ENCODE data around the gene ATRIP.

The ATRIP gene

DNA sequence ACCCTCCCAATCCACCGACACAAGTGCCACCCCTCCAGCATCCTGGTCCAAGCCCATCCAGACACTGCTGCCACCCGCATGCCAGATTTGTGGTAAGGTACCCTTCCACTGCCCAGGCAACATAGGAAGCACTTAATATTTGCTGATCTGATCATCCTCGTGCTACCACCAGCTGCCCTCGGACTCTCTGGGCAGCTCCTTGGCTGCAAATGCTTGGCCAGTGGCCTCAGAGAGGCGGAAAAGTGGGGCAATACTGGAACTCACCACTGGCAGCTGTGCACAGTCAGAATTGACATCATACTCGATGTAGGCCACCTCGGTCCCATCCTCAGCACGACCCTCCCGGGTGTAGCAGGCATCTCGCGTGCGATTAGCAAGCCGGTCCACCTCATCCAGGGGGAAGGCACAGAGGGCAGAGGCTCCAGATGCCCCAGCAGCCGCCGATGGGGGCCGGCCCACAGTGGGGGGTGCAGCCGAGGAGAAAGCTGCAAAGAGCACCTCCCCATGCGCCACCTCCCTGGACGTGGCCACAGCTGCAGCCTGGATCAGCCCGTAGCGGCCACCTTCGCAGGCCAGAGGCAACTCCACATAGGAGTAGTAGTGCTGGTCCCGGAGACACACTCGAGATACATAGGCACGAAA lies 23.2 kb upstream of the ATRIP start:
- DNase-seq (ENCODE audit: low read depth in 4 of 4, low spot score in 1 of 4) = no peak

DNA sequence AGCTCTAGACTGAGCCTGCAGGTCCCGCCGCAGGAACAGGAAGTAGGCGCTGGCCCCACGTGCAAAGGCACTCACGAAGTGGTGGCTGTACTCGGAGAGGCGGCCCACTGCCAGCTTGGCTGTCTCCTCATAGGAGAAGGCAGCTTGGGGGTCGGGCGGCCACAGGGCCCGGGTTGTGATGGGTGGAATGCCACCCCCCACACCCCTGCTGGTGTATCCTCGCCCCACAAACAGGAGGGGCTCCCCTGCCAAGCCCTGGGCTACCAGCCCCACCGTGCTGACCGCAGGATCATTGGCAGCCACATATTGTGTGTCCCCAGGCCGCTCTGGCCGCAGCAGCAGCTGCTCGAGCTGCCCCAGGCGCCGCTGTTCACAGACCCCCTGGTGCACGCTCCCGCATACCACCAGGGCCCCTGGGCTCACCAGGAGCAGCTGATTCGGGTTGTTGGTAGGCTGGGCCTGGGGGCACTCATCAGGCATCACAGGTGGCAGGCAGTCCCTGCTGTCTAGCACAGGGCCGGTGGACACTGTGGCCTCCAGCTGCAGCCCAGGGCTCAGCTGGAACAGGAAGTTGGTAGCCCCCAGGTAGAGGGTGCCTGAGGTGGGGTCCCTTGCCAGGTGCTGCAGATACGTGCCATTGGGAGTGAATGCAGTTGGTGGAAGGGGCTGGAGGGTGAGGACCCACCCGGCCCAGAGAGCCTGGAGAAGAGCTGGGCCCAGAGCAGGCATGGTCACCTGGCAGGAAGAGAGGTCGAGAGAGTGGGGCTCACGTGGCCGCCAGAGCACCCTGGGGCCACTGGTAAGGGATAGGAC lies 22.4 kb upstream of the ATRIP start:
- DNase-seq (ENCODE audit: low read depth in 4 of 4, low spot score in 1 of 4) = no peak

DNA sequence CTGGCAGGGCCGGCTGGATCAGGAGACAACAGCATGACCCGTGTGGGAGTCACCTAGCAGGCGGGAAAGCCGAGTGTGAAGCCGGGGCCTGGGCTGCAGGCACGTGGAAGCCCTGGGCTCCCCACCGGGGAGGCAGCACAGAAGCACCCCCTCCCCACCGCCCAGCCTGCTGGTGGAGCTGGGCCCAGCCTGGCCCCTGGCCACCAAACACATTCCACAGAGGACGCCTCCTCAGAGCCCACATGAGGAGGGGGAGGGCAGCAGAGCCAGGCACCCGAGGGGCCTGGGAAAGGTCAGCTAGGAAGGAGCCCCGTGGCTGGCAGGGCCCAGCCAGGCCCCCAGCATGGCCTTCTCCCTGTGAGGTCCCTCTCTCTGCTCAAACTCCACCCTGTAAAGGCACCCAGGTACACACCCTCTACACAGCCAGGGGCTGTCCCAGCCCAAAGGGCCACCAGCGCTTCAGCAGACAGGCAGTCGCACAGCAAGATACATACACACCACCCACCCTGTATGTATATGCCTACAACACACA lies 21.2 kb upstream of the ATRIP start:
- DNase-seq (ENCODE audit: low read depth in 4 of 4, low spot score in 1 of 4) = no peak

DNA sequence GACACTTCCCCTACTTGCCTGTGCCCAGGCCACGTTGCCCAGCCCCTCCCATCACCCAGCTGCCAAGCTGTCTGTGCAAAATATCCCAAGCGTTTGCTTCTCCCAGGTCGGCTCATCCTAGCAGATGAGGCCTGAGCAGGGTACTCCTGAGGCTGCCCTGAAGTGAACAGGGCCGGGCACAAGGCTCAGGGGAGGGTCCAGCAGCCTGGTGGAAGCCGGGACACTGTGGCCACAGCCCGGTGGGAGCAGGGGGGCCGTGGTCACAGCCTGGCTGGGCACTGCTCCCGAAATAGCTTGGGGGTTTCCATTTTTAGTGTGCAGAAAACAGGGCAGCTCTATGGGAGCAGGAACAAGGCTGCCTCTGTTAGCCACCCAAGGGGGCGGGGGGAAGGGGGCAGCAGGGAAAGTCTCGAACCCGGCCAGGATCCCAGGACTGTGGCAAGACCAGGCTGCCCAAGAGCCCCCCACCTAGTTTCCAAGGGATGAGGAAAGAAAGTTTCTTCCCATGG lies 20.1 kb upstream of the ATRIP start:
- DNase-seq (ENCODE audit: low read depth in 4 of 4, low spot score in 1 of 4) = no peak

DNA sequence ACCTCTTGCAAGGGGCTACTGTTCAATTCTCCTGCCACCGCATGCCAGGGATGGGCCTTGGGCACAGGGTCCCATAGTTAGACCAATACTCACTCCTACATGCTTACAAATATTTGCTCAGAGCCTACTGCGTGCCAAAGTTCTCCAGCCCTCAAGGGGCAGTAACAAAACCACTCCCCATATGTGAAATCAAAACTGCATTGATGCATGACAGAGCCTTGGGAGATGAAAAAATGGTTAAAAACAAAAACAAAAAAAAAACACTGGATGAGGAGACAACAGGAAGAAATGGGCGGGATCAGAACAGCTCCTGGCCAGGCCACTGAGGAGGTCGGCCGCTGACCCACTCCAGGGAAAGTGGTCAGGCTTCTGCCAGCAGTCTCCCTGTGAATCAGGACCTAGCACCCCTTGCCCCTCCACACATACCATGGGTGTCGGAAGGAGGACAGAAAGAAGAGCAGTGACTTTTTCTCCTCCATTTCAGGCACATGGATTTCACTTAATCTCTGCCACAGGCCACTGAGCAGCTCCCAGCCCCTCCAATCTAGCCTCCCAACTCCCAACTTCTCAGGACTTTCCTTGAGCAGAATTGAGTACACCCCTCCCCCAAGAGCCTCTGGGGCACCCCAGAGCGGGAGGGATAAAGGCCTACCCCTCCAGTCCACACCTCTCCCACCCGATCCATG lies 19.4 kb upstream of the ATRIP start:
- DNase-seq (ENCODE audit: low read depth in 4 of 4, low spot score in 1 of 4) = no peak

DNA sequence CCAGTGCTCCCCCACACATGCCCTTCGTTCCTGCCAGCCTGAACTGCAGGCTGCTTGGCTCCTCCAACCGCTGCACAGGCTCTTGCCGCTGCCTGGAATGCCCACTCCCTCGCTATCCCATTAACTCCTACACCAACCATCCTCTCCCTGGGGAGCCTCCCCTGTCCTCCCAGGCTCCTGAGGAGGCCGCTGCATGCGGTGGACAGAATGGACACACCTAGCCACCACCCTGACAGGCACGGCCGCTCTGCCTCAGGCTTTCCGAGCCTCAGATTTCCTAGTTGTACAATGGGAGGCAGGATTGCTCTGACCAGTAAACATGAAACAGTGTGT lies 18.9 kb upstream of the ATRIP start:
- no peak for DNase-seq (ENCODE audit: low read depth in 4 of 4, low spot score in 1 of 4)

DNA sequence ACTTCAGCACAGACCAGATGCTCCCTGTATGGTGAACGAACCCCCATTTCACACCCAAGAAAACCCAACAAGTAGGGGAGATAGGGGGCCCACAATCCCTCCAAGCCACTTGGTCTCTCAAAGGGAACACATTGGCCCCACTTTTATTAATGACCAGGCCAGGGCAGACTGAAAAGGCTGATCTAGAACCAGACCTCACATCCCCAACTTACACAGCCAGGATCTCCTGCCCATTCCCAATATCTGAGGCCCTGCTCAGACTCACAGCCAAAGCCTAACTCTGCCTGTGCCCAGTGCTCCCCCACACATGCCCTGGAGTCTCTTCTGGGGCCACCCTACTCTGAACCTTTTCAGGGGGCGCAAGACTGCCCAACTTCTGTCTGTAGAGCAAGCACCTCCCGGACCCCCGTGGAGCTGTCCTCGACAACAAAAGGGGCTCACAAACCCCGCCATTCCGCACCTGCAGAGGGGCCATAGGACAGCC lies 18.4 kb upstream of the ATRIP start:
- no peak for DNase-seq (ENCODE audit: low read depth in 4 of 4, low spot score in 1 of 4)

DNA sequence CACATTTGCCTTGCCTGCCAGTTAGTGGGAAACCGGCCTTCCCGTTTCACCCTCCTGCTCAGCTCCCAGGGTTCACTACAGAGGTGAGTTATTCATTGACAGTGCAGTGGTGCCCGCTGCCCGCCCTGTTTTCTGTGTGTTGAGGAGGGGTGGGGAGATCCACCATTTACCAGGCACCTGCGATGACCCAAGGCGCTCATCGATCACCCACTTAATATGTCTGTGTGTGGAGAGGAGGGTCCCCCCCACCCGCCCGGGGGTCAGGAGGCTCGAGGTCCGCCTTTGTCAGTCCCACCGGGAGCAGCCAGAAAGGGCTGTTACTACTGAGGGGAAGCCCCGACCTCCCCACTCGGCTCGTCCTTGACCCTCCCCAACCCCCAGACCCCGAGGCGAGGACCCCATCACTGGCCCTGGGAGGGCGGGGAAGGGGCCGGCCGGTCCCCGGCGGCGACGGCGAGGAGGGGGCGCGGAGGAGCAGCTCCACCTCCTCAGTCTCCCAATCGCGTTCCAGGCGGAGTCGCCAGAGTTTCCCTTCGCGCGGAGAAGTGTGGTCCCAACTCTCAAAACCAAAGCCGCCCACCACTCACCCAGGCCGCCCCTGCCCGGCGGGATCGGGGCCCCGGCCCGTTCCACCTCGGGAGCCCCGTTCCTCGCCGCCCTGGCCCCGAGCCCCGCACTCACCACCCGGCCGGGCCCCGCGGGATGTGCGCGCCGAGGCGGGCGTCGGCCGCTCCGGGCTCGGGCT lies 17.8 kb upstream of the ATRIP start:
- no peak for DNase-seq (ENCODE audit: low read depth in 4 of 4, low spot score in 1 of 4)

DNA sequence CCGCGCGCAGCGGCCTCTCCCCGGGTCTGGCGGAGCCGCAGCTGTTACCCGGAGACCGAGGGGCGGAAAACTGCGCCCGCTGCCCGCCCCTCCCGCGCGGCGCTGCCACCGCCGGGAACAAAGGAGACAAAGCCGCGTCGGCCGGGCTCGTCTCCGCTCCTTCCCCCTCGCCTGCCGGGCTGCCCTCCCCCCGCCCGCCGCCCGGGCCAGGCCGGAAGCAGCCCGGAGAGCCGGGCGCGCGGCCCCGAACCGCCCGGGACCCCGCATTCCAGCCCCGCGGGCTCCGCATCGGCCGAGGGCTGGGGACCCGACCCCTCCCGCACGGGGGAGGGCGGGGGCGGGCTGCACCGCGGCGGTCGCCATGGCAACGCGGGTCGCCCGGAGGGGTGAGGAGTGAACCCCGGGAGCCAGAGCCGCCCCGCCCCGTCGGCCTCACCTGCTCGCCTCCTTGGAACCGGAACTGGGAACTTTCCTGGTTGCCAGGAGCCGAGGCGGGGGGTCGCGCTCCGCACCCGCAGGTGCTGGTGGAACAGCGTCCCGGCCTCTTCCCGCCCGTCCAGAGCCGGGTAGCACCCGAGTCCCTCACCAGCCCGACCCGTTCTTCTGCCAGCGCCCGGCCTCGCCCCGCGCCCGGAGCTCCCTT lies 17.1 kb upstream of the ATRIP start:
- DNase-seq (ENCODE audit: low read depth in 4 of 4, low spot score in 1 of 4) = peak in 2 of 4 experiments; percentile 33 to 51

DNA sequence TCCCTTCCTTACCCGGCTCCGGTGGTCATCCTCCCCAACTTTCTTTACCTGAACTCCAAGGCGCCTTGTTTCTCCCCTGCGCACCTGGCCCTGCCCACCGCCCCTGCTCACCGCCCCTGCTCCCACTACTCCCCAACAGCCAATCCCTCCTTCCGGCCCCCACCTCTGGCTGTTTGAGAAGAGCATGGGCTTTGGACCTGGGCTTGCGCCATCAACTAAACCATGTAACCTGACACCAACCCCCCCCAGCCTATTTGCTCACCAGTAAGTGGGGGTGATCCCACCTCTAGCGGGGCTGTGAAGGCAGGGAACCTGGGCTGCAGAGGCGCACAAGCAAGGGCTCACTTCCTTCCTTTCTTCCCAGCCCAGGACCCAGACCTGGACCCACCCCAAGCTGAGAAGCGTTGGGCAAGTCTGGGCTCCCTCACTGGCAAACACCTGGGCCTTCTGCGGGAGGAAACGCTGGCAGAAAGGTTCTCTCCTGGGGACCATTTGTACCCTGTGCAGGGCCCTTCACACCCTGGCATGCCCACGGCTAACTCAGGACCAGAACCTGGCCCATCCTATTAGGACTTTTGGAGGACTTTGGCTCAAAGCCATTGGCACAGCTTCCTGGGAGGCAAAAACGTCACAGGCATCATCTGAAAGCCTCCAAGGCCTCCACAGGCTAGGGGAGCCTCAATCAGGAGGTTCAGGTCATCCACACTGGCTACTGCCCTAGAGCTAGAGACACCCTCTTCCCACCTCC lies 16.4 kb upstream of the ATRIP start, which contains the start of gene PLXNB1:
Gene PLXNB1, minus strand, starts transcription at position 127 of the 748 bp plus-strand sequence. CDS start 5,475 bp downstream, outside the sequence.
- no peak for DNase-seq (ENCODE audit: low read depth in 4 of 4, low spot score in 1 of 4)

DNA sequence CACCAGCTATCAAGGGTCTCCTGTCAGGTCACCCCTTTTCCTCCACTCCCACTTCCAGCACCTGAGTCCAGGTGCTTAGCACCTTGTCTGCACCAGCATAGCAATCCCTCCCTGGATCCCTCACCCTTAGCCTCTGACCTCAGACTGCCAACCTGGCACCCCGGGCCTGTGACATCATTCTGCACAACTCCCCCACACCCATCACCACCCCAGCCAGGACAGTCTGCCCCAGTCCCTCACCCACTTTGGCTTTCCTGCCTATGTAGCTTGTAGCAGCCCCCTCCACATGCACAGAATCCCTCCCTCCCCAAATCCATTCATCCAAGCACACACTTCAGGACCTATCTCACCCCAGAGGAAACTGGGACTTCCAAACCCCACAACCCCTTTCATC lies 15.8 kb upstream of the ATRIP start:
- no peak for DNase-seq (ENCODE audit: low read depth in 4 of 4, low spot score in 1 of 4)

DNA sequence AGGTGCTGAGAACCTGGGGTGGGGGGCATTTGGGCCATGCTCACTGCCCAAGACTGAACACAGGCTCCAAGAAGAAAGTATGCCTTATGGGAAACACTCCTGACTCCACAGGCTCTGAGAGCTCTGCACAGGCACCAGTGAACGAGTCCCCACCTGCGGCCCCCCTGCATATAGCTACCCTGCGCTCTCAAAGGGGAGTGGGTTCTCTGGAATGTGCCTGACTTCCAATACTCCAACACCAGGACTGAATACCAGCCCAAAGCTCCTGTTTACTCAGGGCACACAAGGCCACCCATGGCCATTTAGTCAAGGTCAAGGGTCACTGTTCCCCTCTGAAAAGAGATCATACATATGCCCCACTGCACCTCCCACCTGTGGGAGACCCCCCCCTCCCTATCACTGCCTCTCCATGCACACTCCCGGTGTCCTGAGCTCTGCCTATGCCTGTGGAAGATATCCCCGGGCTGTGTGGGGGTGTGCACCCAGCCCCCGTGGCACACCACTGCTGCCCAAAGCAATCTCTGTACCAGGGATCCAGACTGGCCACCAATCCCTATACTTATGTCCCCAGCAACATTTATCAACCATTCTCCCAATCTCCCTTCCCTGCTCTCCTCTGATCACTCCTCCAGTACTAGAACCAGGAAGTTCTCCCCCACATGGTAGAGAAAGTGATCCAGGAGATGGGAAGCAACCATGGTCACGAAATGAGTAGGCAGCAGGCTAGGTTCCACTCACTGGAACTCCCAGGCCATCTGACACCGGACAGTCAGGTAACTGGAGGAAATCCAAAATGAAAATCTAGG lies 15.1 kb upstream of the ATRIP start:
- DNase-seq (ENCODE audit: low read depth in 4 of 4, low spot score in 1 of 4) = no peak

DNA sequence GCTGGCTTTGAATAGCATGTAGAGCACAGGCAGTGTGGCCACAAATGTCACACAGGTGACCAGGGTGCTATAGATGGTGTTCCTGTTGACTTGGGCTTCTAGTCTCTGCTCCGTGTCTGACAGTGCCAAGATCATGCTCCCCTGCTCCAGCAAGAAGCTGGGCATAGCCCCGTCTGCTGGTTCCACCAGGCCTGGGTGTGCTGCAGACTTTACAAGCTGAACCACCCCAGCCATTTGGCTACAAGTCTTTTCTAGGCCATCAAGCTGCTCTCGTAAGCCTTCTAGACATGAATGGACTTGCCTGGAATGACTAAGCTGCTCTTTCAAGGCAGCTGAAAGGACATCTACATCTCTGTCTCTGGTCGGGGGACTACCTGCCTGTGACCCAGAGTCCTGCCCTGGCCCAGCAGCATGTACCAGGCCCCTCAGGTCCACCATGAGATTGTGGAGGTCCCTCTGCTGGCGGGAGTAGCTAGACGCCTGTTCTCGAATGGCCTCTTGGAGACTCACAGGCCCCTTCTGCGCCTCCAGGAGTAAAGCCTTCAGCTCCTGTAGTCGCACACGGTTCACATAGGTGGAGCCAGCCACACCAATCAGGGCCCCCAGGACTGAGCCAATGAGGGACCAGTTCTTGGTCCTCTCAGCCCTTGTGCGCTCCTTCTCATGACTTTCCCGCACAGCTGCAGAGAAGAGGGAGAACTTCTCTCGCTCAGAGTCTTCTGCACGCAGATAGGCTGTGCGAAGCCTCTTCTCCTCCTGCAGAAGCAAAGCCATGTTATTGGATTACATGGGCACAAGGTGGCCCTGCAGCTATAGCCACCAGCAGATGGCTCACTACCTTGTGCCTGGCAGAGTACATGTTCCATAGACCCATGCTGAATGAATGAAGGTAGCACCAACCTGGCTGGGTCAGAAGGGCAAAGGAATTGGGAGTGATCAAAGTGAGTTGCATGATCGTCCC lies 13.8 kb upstream of the ATRIP start:
- DNase-seq (ENCODE audit: low read depth in 4 of 4, low spot score in 1 of 4) = no peak

DNA sequence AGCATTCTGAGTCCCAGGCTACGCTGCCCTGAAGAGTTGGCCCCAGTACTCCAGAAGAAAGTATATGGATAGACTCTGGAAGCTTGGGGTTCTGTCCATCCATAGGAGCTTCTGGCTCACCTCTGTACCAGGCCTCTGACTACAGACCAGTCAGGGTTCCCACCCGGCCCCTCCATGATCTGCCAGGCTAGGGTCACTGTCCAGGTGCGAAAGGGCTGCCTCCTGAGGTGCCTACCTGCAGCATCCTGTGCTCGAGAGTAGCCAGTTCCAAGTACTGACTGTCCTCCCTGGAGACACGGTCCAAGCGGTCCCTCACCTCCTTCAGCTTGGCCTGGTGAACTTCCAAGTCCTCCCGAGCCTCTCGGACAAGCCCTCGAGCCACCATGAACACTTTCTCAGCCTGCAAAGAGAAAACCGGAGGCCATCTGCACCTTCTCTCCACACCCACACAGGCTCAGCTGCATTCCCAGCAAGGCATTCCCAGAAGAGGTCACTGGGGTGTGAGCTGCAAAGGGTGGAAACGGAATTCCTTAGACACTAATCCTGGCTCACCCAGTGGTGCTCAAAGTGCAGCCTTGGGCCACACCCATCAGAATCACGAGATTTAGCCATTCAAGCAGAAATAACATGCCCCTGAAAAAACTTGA lies 12.9 kb upstream of the ATRIP start:
- DNase-seq (ENCODE audit: low read depth in 4 of 4, low spot score in 1 of 4) = no peak

DNA sequence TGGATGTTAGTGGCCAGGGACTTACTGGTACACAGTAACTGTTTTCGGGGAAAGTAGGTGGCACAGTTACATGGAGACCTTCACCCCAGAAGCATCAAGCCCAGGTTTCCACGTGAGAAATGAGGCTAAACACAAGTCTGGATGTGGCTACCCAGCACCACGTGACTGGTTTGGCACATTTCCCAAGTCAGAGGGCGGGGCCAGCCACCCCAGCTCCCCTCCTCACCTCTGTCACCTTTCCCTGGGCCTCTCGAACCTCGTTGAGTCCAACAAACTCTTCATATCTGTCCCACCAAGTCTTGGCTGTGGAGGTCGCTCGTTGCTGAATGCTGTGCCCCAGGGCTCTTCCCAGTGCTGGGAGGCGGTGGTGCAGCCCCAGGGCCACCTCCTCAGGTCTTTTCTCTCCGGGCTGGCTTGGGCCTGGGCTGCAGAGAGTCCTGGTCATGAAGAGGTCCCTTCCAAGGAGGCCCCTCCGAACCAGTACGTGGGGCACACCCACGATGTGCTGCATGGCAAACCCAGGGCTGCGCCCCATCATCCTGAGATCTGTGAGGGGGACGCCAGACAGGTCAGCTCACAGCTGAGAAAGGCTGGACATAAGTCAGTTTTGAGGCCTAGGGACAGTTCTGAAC lies 11.8 kb upstream of the ATRIP start:
- no peak for DNase-seq (ENCODE audit: low read depth in 4 of 4, low spot score in 1 of 4)

DNA sequence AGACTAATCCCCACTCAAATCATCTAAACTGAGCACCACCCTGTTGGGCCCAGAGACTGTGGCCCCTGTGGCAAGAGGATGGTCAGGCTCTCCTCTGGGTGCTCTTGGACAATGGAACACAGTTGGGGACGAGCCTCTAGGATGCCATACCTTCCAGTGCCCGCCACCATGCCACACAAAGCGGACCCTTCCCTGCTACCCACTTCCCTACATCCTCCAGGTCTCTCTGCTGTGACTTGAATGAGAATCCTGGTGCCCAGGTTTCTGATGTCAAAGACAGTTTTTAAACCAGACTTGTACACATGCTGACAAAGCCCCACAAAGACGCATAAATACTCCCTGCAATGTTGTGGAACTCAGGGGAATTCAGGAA lies 11.3 kb upstream of the ATRIP start:
- no peak for DNase-seq (ENCODE audit: low read depth in 4 of 4, low spot score in 1 of 4)

Measured in stimulated activated CD4-positive, alpha-beta T cell treated with anti-CD3 and anti-CD28 coated beads, Interleukin-1b, Interleukin-23, amount 100 ng/mL, for 24 hours (primary cell).